SK-N-SH (cell line): ENCODE data around the gene ZNF827. TPM values are rescaled to one million over a fixed set of nuclear protein-coding genes. Genes with fewer than 3 reads are reported as not detected.

Experiments used
- CTCF ChIA-PET: fragments of 300-600, 350-600 bp; formaldehyde crosslinking; extraction: SDS; loops from one replicate; lab custom pipeline; 2021; lab: Yijun Ruan, JAX
- POLR2A ChIA-PET: fragments of 350-600 bp; sonication (Branson Sonifier 250); formaldehyde crosslinking; extraction: SDS; loops from one replicate; lab custom pipeline; 2020; ENCODE audit warnings: antibody characterized with exemption, inconsistent platforms; lab: Yijun Ruan, JAX
- DNase-seq: peaks from one replicate; pipeline ENCODE4 v3.0.0; 2012
- H2AFZ ChIP-seq: fragments of 200-600 bp; sonication (generic); 2 replicates; pipeline ENCODE4 v1.8.1; 2016; ENCODE audit warnings: antibody characterized with exemption, mild to moderate bottlenecking, low read depth
- H3F3A ChIP-seq: fragments of 200-600 bp; sonication (generic); replicated peaks from 2 replicates; pipeline ENCODE3; 2016; ENCODE audit warnings: antibody characterized with exemption, mild to moderate bottlenecking; ENCODE audit not compliant: insufficient read depth
- H3K27ac ChIP-seq, 2 experiments: fragments of 200-500 bp in 1 of 2; fragments of 200-600 bp in 1 of 2; sonication (Bioruptor generic) in 1 of 2; sonication (generic), shearing (Covaris generic) in 1 of 2; 2 replicates each; pipeline versions ENCODE4 v1.5.1 to v1.6.1; 2014 to 2016; ENCODE audit warnings: low read depth in 2 of 2, inconsistent platforms in 1 of 2, low read length in 1 of 2, mild to moderate bottlenecking in 1 of 2, mixed read lengths in 1 of 2
- H3K27me3 ChIP-seq: fragments of 200-600 bp; sonication (generic), shearing (Covaris generic); 2 replicates; pipeline ENCODE4 v1.6.1; 2016; ENCODE audit warnings: mixed run types; ENCODE audit not compliant: insufficient read depth
- H3K36me3 ChIP-seq, 2 experiments: fragments of 200-500 bp in 1 of 2; fragments of 200-600 bp in 1 of 2; sonication (Bioruptor generic) in 1 of 2; sonication (generic) in 1 of 2; replicated peaks in 1 of 2; 2 replicates each; pipeline versions ENCODE3 to v1.5.1; 2014 to 2016; ENCODE audit warnings: low read length in 1 of 2, mild to moderate bottlenecking in 1 of 2; ENCODE audit not compliant: insufficient read depth in 2 of 2, control insufficient read depth in 1 of 2
- H3K4me1 ChIP-seq, 2 experiments: fragments of 200-500 bp in 1 of 2; fragments of 200-600 bp in 1 of 2; sonication (Bioruptor generic) in 1 of 2; sonication (generic), shearing (Covaris generic) in 1 of 2; 2 replicates each; pipeline versions ENCODE4 v1.5.1 to v1.6.1; 2014 to 2016; ENCODE audit warnings: low read depth in 1 of 2, low read length in 1 of 2, mixed run types in 1 of 2; ENCODE audit not compliant: insufficient read depth in 2 of 2, control insufficient read depth in 1 of 2
- H3K4me2 ChIP-seq: fragments of 200-600 bp; sonication (generic), shearing (Covaris generic); 2 replicates; pipeline ENCODE4 v1.6.1; 2017; ENCODE audit warnings: mixed run types
- H3K4me3 ChIP-seq, 2 experiments: fragments of 200-500 bp in 1 of 2; fragments of 200-600 bp in 1 of 2; sonication (Bioruptor generic) in 1 of 2; sonication (generic), shearing (Covaris generic) in 1 of 2; 2 replicates each; pipeline versions ENCODE4 v1.5.1 to v1.8.1; 2014 to 2016; ENCODE audit warnings: low read depth in 2 of 2, inconsistent platforms in 1 of 2, low read length in 1 of 2, mild to moderate bottlenecking in 1 of 2, mixed read lengths in 1 of 2, moderate library complexity in 1 of 2
- H3K79me2 ChIP-seq: fragments of 200-600 bp; sonication (generic); 2 replicates; pipeline ENCODE4 v1.8.1; 2017; ENCODE audit warnings: mild to moderate bottlenecking; ENCODE audit not compliant: insufficient read depth
- H3K9ac ChIP-seq: fragments of 200-600 bp; sonication (generic); 2 replicates; pipeline ENCODE4 v1.6.1; 2017; ENCODE audit warnings: mixed run types
- H3K9me2 ChIP-seq: fragments of 200-600 bp; sonication (generic); 2 replicates; pipeline ENCODE4 v1.6.1; 2017; ENCODE audit warnings: mixed run types
- H3K9me3 ChIP-seq: fragments of 200-600 bp; sonication (generic); 2 replicates; pipeline ENCODE4 v1.6.1; 2017; ENCODE audit warnings: mixed run types, mild to moderate bottlenecking, moderate library complexity
- H4K20me1 ChIP-seq: fragments of 200-600 bp; sonication (generic); 2 replicates; pipeline ENCODE4 v1.6.1; 2017; ENCODE audit warnings: mild to moderate bottlenecking, mixed run types; ENCODE audit not compliant: insufficient read depth
- EP300 ChIP-seq, 2 experiments: IDR thresholded peaks; 2 replicates each; pipeline versions ENCODE4 v1.4.0 to v1.6.1; 2012; ENCODE audit warnings: borderline replicate concordance in 1 of 2, low read depth in 1 of 2, low read length in 1 of 2
- EZH2phosphoT487 ChIP-seq: fragments of 200-600 bp; sonication (generic); IDR thresholded peaks from 2 replicates; pipeline ENCODE4 v1.6.1; 2017; ENCODE audit warnings: low read depth, mixed run types, mild to moderate bottlenecking, antibody characterized with exemption, moderate library complexity, borderline replicate concordance
- FOSL2 ChIP-seq: IDR thresholded peaks from 2 replicates; pipeline ENCODE4 v1.4.0; 2012; ENCODE audit warnings: low read depth, mild to moderate bottlenecking, moderate library complexity, borderline replicate concordance
- FOXJ3 ChIP-seq: sonication (generic); formaldehyde crosslinking; IDR thresholded peaks from 2 replicates; pipeline ENCODE4 v1.5.1; 2020; ENCODE audit warnings: mild to moderate bottlenecking, missing genetic modification reagents
- GABPA ChIP-seq: IDR thresholded peaks from 2 replicates; pipeline ENCODE4 v1.4.0; 2012; ENCODE audit warnings: low read depth, mild to moderate bottlenecking
- JUND ChIP-seq: IDR thresholded peaks from 2 replicates; pipeline ENCODE4 v1.4.0; 2012
- MXI1 ChIP-seq: IDR thresholded peaks from 2 replicates; pipeline ENCODE4 v1.6.1; 2012; ENCODE audit warnings: mild to moderate bottlenecking, low read depth, low read length, improper control_type of control experiment
- RCOR1 ChIP-seq: fragments of 150-350 bp; IDR thresholded peaks from 2 replicates; pipeline ENCODE4 v1.6.1; 2017; ENCODE audit warnings: antibody characterized with exemption, low read length
- RFX5 ChIP-seq: IDR thresholded peaks from 2 replicates; pipeline ENCODE4 v1.6.1; 2012; ENCODE audit warnings: mild to moderate bottlenecking, improper control_type of control experiment, low read length
- SIN3A ChIP-seq: IDR thresholded peaks from 2 replicates; pipeline ENCODE4 v1.6.1; 2012; ENCODE audit warnings: low read depth, mild to moderate bottlenecking, low read length, moderate library complexity, borderline replicate concordance
- TCF12 ChIP-seq: IDR thresholded peaks from 2 replicates; pipeline ENCODE4 v1.4.0; 2012
- USF1 ChIP-seq: IDR thresholded peaks from 2 replicates; pipeline ENCODE4 v1.4.0; 2012; ENCODE audit warnings: low read depth, borderline replicate concordance
- WGBS: methylation state at CpG from one replicate; pipeline ENCODE4 v1.1.6; 2017; ENCODE audit warnings: low lambda C conversion rate; 5-methylcytosine and 5-hydroxymethylcytosine counted together
- polyA plus RNA-seq, 3 experiments: library from polyadenylated mRNA; depleted of rRNA; stranded (reverse); fragments of >200 nt; gene quantifications; 2 replicates each; pipeline ENCODE4 v1.2.3, GENCODE V29; 2012

Gene ZNF827
- polyA plus RNA-seq, 1 of the 3 experiments (the other 2 are of a cell fraction) = 23.2 TPM

GRCh38 chr4:145820407-145820806, 118.2 kb downstream of the ZNF827 start:
- Histone ChIP-seq H3K4me1 (peaks cover 0 to 17% of the 10 kb centered on the region in 2 experiments; a peak in 2 of 4 replicates), H4K20me1 (no peaks in the 10 kb centered on the region)
- no peak for DNase-seq
- TF ChIP-seq RFX5 (no peak), JUND (no peak), SIN3A (no peak)
- TF ChIP-seq, all 33 proteins: peak for 0
- POLR2A ChIA-PET = no interaction called here
- Histone ChIP-seq H3F3A (no peaks in the 10 kb centered on the region), H2AFZ (no peak overlapping the region), H3K27ac (no peak overlapping the region), H3K79me2 (no peaks in the 10 kb centered on the region), H3K9ac (no peak overlapping the region), H3K36me3 (peaks cover 25 to 58% of the 10 kb centered on the region in 2 experiments), H3K27me3 (no peaks in the 10 kb centered on the region), H3K9me2 (no peaks in the 10 kb centered on the region), H3K4me3 (no peak overlapping the region), H3K4me2 (no peak overlapping the region), H3K9me3 (no peaks in the 10 kb centered on the region)
- CTCF ChIA-PET = interaction anchor here (1.1 kb wide), 1 partner anchor 22 kb away, joined by 4 read pairs; no protein-coding TSS in a partner anchor
- WGBS = 84% methylated on average over 3 of the region's 3 CpGs

DNA sequence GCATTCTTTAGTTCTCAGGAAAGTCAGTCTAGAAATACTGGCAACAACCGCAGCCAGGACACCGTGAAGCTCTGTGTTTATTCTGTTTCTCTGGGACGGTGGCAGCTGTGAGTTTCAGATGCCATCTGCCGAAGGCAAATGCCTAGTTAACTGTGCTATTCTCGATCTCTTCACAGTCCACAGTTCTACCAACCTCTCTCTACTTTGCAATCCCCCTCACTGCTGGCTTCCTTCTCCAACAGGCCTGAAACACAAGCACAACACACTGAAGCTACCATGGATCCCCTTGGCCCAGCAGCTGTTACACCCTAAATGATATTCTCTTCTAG, 118.8 kb downstream of the ZNF827 start:
- no peak for TF ChIP-seq MXI1
- no peak for TF ChIP-seq FOXJ3 (CRISPR knock-in tag)
- TF ChIP-seq EZH2phosphoT487 = no peak
- TF ChIP-seq RCOR1 = no peak
- no peak for TF ChIP-seq TCF12
- TF ChIP-seq RFX5 = no peak
- TF ChIP-seq FOSL2 = no peak
- no peak for TF ChIP-seq EP300 (IDR thresholded peaks at IDR 0.05; ENCODE audit: borderline replicate concordance in 1 of 2, low read depth in 1 of 2, low read length in 1 of 2)
- TF ChIP-seq USF1 = no peak
- TF ChIP-seq GABPA = no peak
- H4K20me1 ChIP-seq = no peaks in the 10 kb centered on the region
- no peaks in the 10 kb centered on the region for H3K9me3 ChIP-seq
- H3F3A ChIP-seq = no peaks in the 10 kb centered on the region
- no peak overlapping the region for H3K9ac ChIP-seq
- H3K36me3 ChIP-seq = peaks cover 25 to 55% of the 10 kb centered on the region in 2 experiments
- peaks cover 0 to 11% of the 10 kb centered on the region in 2 experiments; a peak in 2 of 4 replicates for H3K4me1 ChIP-seq
- no peak overlapping the region for H3K4me2 ChIP-seq
- POLR2A ChIA-PET = no interaction called here
- 81% methylated on average over 5 of the region's 5 CpGs for WGBS
- H3K27ac ChIP-seq = no peak overlapping the region
- H3K27me3 ChIP-seq = no peaks in the 10 kb centered on the region
- no peaks in the 10 kb centered on the region for H3K79me2 ChIP-seq
- DNase-seq = no peak
- no peaks in the 10 kb centered on the region for H3K9me2 ChIP-seq
- no peak overlapping the region for H3K4me3 ChIP-seq
- no peak overlapping the region for H2AFZ ChIP-seq
- CTCF ChIA-PET = interaction anchor here (1.1 kb wide), 1 partner anchor 23 kb away, joined by 4 read pairs; no protein-coding TSS in a partner anchor
